Measurements from ENCODE around the gene UBE2N.

- TF ChIP-seq CTCF (conservative IDR thresholded peaks at IDR 0.05): no peak
- TF ChIP-seq ZFX (IDR thresholded peaks at IDR 0.05): no peak
Measured at GRCh38 chr12:93363841-93364297, 77.9 kb downstream of the UBE2N start.

Data from C4-2B (cell line).